Right cardiac atrium (tissue), 5 donors: ENCODE results near the gene TMEM108. TPM values are rescaled to one million over a fixed set of nuclear protein-coding genes. Genes with fewer than 3 reads are reported as not detected.

Experiments used
- ATAC-seq, 2 donors: fragments of 200-7000 bp; cut with Tn5 transposase; one replicate each; pipeline versions ENCODE4 v1.8.0 to v1.9.1; 2020; ENCODE audit warnings: moderate library complexity in 2 of 2, mild to moderate bottlenecking in 1 of 2
- DNase-seq, 3 donors: peaks; one replicate each; pipeline ENCODE4 v3.0.0-alpha.2; 2020
- H3K27ac ChIP-seq: one replicate; pipeline ENCODE4 v1.5.1; 2013; ENCODE audit warnings: mild to moderate bottlenecking, low read length, control low read depth, moderate library complexity
- H3K27me3 ChIP-seq: one replicate; pipeline ENCODE4 v1.6.1; 2013; ENCODE audit not compliant: control insufficient read depth, insufficient read depth
- H3K4me1 ChIP-seq: one replicate; pipeline ENCODE4 v1.6.1; 2013; ENCODE audit warnings: low read length; ENCODE audit not compliant: control insufficient read depth, insufficient read depth
- H3K4me3 ChIP-seq: one replicate; pipeline ENCODE4 v1.5.1; 2013; ENCODE audit warnings: low read length, control low read depth
- H3K9me3 ChIP-seq: one replicate; pipeline ENCODE4 v1.6.1; 2013; ENCODE audit warnings: low read length; ENCODE audit not compliant: control insufficient read depth
- WGBS: extraction: QIAGEN DNeasy Blood & Tissue Kit; methylation state at CpG from one replicate; pipeline ENCODE4 v1.1.7; 2013; 5-methylcytosine and 5-hydroxymethylcytosine counted together
- intact Hi-C, 4 donors: fragments of 100-400 bp; cut with DNase I; formaldehyde crosslinking; loops; one replicate each; pipeline versions ENCODE4 v1.11.0 to v1.14.0; 2022 to 2023
- polyA plus RNA-seq: library from polyadenylated mRNA; stranded (reverse); fragments of 200-250 nt; gene quantifications from one replicate; pipeline ENCODE4 v1.2.3, GENCODE V29; 2013
- total RNA-seq, 4 donors: library from RNA; stranded (reverse); fragmentation: NEBNext Ultra II Directional; extraction: Animal tissue kit (Norgen Biotek cat#: 25700); gene quantifications; one replicate each; pipeline ENCODE4 v1.2.1, GENCODE V29; 2021
- donor health status: healthy with polysubstance abuse.
- donor health status: DM: no; HTN: yes; CAD: no.
- donor health status: DM: no; HTN: no; CAD: no.
- donor health status: DM: no; HTN: yes; CAD: no; lungs with severe emphysema.
- donor health status: DM: yes; HTN: yes; CAD: no.

The TMEM108 gene
- total and polyA plus RNA-seq, 5 donors, result 5.2 to 20.3 (median 13.2) TPM

DNA sequence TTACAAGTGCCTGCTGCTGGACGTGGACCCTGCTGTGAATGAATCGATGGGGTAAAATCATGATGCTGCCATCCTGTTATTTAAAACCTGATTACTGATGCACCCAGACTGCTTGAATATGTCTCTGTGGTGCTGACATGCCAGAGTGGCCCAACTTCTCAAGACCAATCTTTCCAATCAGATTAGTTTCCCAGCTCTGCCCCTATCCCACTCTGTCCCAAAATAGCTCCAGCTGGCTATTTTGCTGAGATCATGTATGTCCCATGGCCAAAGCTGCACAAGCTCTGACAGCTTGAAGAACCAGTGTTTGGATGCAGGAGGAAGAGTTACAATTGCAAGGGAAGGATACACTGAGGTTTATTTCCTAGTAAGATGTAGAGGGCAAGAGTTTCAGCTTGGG lies 153.6 kb downstream of the TMEM108 start:
- Histone ChIP-seq H3K4me3 (no peak overlapping the region), H3K27ac (no peak overlapping the region), H3K9me3 (no peaks in the 10 kb centered on the region), H3K4me1 (peaks cover 9% of the 10 kb centered on the region), H3K27me3 (no peaks in the 10 kb centered on the region)
- DNase-seq (peak in 1 of 3 donors; percentile 15), ATAC-seq (peak; percentile 56 to 71)
- WGBS, result 28% methylated on average over 2 of the region's 2 CpGs
- intact Hi-C loops, result loop anchor here in 1 of 4 donors (10.0 kb wide), 1 partner anchor 53 kb away; no protein-coding TSS in a partner anchor

DNA sequence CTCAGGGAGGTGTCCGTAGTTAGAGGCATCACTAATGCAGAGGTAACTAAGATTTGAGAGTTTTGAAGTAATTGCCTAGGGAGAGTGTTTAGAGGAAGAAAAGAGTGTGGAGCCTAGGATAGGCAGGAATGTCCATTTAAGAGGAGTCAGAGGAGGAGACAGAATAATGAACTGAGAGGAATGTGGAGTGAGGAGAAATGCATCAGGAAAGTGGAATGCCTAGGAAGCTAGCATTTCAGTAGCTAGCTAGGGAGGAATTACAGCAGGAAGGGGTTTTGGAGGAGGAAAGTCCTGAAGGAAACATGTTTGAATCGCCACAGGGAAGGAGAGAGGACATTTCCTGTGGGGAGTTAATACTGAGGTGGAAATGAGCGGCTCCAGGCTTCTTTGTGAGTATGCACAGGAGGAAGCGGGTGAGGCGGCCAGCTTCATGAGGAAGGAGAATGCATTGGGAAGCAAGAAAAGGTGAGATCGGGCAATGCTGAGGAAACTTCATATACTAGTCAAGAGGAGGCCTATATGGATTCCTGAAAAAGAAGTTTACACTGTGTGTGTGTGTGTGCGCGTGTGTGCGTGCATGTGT lies 154.3 kb downstream of the TMEM108 start:
- ATAC-seq (peak in 1 of 2 donors; percentile 23), DNase-seq (peak in 1 of 3 donors; percentile 22)
- intact Hi-C loops, result loop anchor here in 1 of 4 donors (10.0 kb wide), 1 partner anchor 52 kb away; no protein-coding TSS in a partner anchor
- H3K9me3 ChIP-seq, result no peaks in the 10 kb centered on the region
- no peak overlapping the region for H3K4me3 ChIP-seq
- WGBS, result 68% methylated on average over 9 of the region's 9 CpGs
- no peaks in the 10 kb centered on the region for H3K27me3 ChIP-seq
- H3K4me1 ChIP-seq, result peaks cover 9% of the 10 kb centered on the region
- H3K27ac ChIP-seq, result no peak overlapping the region

DNA sequence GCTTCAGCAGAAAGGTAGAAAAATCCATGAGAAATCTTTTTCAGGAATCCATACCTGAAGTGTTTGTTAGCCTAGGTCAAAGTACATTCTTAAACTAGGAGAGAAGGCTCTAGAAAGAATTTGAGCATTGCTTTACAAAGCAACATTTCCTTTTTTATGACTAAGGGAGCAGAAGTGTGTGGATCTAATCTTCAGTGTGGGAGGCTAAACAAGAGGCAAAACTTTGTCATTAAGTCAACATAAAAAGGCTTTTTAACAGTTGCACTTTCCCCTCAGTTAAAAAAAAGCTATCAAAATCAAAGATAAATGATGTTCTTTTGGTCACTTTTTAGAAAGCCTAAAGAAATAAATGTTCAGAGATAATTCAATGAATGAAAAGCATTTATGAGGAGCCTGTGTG lies 154.8 kb downstream of the TMEM108 start:
- ATAC-seq, result peak in 1 of 2 donors; percentile 81

DNA sequence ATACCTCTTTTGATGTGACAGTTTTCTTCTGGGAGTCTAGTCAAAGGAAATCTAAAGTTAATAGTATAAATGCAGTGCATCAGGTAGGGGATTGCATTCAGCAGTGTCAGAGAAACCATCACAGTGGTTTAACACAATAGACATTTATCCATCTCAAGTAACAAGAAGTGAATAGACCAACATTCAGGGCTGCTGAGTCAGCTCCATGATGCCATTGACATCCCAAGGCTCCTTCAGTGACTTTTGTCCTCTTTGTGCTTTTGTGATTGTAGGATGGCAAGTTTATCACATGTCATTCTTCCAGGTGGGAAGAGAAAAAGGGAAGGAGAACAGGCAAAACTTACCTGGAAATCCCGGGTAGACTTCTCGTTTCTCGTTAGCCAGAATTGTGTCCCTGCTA lies 158.3 kb downstream of the TMEM108 start:
- ATAC-seq (no peak), DNase-seq (no peak)
- Histone ChIP-seq H3K27ac (no peak overlapping the region), H3K9me3 (peaks cover 3% of the 10 kb centered on the region), H3K4me3 (no peak overlapping the region), H3K27me3 (no peaks in the 10 kb centered on the region), H3K4me1 (peaks cover 9% of the 10 kb centered on the region)
- intact Hi-C loops, result loop anchor here in 1 of 4 donors (10.0 kb wide), 1 partner anchor 48 kb away; no protein-coding TSS in a partner anchor
- WGBS, result 98% methylated on average over 3 of the region's 3 CpGs

More for the DNA sequence above, 154.8 kb downstream of the TMEM108 start:
- no peak for DNase-seq
- H3K9me3 ChIP-seq, result no peaks in the 10 kb centered on the region
- peaks cover 9% of the 10 kb centered on the region for H3K4me1 ChIP-seq
- intact Hi-C loops, result loop anchor here in 1 of 4 donors (10.0 kb wide), 1 partner anchor 52 kb away; no protein-coding TSS in a partner anchor
- no peaks in the 10 kb centered on the region for H3K27me3 ChIP-seq
- H3K27ac ChIP-seq, result no peak overlapping the region
- no peak overlapping the region for H3K4me3 ChIP-seq

DNA sequence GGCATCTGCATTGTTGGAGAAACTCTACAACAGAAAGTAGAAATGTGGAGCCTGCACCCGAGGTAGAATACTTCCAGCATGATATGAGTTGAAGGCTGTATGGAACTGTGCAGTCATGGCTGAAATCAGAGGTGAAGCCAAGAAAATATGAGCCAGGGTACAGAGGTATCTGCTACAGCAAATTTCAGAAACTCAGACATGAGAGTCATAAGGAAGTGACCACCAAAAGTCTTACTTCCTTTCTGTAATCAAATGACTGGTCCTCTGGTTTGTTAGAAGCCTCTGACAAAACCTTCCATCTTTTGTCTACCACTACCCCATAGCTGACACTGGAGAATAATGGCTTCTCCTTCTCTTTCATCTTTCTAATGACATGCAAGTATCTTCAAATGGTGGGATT lies 159.4 kb downstream of the TMEM108 start:
- WGBS, result 85% methylated on average over 1 of the region's 1 CpG
- ATAC-seq (no peak), DNase-seq (no peak)
- intact Hi-C loops, result loop anchor here in 1 of 4 donors (10.0 kb wide), 1 partner anchor 47 kb away; no protein-coding TSS in a partner anchor
- Histone ChIP-seq H3K4me1 (peaks cover 2% of the 10 kb centered on the region), H3K27ac (no peak overlapping the region), H3K9me3 (peaks cover 3% of the 10 kb centered on the region), H3K27me3 (no peaks in the 10 kb centered on the region), H3K4me3 (no peak overlapping the region)

DNA sequence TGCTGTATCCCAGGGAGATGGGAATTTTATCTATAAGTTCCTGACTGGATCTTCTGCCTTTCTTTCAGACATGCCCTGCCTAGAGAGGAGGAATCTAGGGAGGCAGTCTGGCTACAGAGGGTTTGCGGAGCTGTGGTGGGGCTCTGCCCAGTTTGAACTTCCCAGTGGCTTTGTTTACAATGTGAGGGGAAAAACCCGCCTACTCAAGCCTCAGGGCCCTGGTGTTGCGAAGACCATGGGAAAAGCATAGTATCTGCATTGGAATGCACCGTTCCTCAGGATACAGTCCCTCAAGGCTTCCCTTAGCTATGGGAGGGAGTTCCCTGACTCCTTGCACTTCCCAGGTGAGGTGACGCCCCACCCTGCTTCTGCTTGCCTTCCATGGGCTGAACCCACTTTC lies 168.7 kb downstream of the TMEM108 start:
- ATAC-seq, result no peak
- intact Hi-C loops, result no loop called here
- no peaks in the 10 kb centered on the region for H3K27me3 ChIP-seq
- no peaks in the 10 kb centered on the region for H3K4me1 ChIP-seq
- H3K9me3 ChIP-seq, result no peaks in the 10 kb centered on the region
- peak in 1 of 3 donors; percentile 9 for DNase-seq
- no peak overlapping the region for H3K4me3 ChIP-seq
- WGBS, result 77% methylated on average over 5 of the region's 5 CpGs
- no peak overlapping the region for H3K27ac ChIP-seq

DNA sequence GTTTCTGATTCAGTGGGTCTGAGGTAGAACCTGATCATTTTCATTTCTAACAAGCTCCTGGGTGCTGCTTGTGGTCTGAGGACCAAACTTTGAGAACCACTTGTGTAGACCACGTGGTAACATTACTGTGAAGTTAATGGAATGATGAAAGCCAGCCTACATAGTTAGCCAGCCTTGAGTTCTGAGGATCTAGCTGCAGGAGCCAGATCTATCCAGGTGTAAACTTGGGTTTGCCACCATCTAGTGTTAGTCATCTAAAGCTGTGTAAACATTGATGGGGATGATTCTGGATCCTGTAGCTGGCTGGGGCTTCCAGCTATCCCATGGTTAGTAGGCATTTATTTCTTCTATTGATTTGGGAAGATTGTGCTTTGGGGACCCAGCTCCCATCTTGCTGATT lies 170.0 kb downstream of the TMEM108 start:
- Histone ChIP-seq H3K4me1 (no peaks in the 10 kb centered on the region), H3K27me3 (no peaks in the 10 kb centered on the region), H3K9me3 (no peaks in the 10 kb centered on the region), H3K4me3 (no peak overlapping the region), H3K27ac (no peak overlapping the region)
- WGBS, result 88% methylated on average over 1 of the region's 1 CpG
- no peak for ATAC-seq
- intact Hi-C loops, result no loop called here
- no peak for DNase-seq

DNA sequence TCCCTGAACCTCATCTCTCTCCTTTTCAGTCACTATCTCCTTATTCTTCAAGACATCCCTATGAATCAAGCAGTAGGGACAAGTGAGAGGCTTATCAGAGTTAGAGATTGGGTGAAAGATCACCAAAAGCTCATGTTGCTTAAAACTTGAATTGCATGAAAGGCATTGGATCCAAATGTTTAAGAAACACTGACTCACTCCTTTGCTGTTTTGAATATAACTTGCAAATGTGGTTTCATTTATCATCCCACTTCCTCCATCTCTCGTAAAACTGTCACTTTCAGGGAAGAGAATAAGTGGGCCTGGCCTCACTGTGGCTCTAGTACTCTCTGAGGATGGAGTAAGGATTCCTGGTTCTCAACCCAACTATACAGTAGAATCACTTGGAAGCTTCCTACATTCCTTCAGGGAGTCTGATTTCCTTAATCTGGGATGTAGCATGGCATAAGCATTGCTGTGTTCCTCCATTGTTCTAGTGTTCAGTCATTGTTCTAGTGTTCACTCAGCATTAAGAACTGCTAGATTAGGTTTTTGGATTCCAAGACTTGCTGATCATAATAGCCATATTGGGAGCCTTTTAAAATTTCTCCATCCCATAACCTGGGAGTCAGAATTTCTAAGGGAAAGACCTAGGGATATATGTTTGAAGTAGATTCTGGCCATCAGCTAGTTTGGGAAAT lies 171.8 kb downstream of the TMEM108 start:
- Histone ChIP-seq H3K4me3 (no peak overlapping the region), H3K4me1 (peaks cover 1% of the 10 kb centered on the region), H3K9me3 (no peaks in the 10 kb centered on the region), H3K27ac (no peak overlapping the region), H3K27me3 (no peaks in the 10 kb centered on the region)
- no peak for ATAC-seq
- intact Hi-C loops, result no loop called here
- DNase-seq, result no peak
- WGBS, result 70% methylated on average over 1 of the region's 1 CpG

DNA sequence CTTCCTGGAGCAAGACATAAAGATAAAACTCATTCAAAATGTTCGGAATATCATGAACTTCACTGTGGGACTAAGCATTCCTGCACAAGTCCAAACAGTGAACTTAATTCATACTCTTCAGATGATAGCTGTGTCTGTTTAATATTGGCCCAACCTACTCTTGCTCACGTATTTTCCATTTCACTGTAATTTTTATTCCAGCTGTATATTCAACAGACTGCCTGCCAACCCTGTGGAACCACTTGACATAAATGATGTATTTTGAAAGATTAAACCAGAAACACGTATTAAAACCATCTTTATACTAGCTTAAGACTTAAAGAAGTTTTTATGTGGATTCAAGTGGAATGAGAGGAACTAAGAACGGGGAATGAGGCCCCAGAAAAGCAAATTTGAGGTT lies 172.5 kb downstream of the TMEM108 start:
- 76% methylated on average over 4 of the region's 4 CpGs for WGBS
- no peak overlapping the region for H3K27ac ChIP-seq

DNA sequence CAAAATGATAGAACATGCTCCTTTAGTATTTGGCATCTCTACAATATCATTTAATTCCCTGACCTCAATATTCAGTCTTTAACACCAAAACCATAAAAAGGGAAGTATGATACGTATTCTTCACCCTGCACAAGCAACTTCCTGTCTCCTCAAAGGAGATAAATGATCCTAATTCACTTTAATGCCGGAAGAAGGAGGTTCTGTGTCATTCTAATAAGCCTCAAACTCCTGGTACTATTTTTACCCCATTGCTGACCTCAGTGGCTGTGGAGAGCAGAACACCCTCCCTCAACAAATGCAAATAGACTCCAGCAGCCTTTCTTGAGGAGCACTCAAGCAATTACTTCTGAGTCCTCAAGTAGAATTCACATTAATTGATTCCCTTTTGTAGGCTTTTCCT lies 173.3 kb downstream of the TMEM108 start:
- ATAC-seq (peak; percentile 26 to 82), DNase-seq (no peak)
- no peaks in the 10 kb centered on the region for H3K27me3 ChIP-seq
- H3K9me3 ChIP-seq, result no peaks in the 10 kb centered on the region
- intact Hi-C loops, result no loop called here
- no peak overlapping the region for H3K27ac ChIP-seq
- H3K4me3 ChIP-seq, result no peak overlapping the region
- peaks cover 1% of the 10 kb centered on the region for H3K4me1 ChIP-seq
- WGBS, result 16% methylated on average over 2 of the region's 2 CpGs

More for the DNA sequence above, 172.5 kb downstream of the TMEM108 start:
- no peak for ATAC-seq
- intact Hi-C loops, result no loop called here
- Histone ChIP-seq H3K4me1 (peaks cover 1% of the 10 kb centered on the region), H3K4me3 (no peak overlapping the region), H3K9me3 (no peaks in the 10 kb centered on the region), H3K27me3 (no peaks in the 10 kb centered on the region)
- DNase-seq, result no peak

DNA sequence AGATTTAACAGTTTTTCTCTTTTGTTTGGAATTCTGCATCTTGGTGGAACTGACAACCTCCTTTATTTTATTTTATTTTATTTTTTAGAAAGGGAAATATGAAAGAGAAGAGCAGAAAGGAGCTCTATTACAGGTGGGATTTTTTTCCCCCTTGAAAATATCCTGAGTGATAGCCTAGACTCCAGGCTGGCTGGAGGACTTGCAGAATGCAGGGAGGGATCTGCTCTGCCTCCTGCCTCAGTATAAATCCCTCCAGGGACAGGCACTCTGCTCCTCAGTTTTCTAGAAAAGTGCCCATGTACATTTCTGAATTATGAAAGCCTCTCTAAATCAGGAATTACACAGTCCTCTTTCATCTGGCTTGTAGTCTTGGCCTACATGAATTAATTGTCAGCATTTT lies 173.7 kb downstream of the TMEM108 start:
- intact Hi-C loops, result no loop called here
- DNase-seq (peak in 1 of 3 donors; percentile 10), ATAC-seq (no peak)
- Histone ChIP-seq H3K9me3 (no peaks in the 10 kb centered on the region), H3K27me3 (no peaks in the 10 kb centered on the region), H3K4me1 (peaks cover 1% of the 10 kb centered on the region), H3K4me3 (no peak overlapping the region), H3K27ac (no peak overlapping the region)
